ENCODE results near the gene MYO5A.

GRCh38 chr15:52263563-52264282 lies 265.0 kb downstream of the MYO5A start:
- no peak for TF ChIP-seq POLR2A (IDR thresholded peaks at IDR 0.05; ENCODE audit: low read length)
- no peak for TF ChIP-seq GATA1 (IDR thresholded peaks at IDR 0.05; ENCODE audit: low read depth, low read length)

Data from erythroblast (primary cell).